Cerebellar cortex (tissue), 1 donor: ENCODE results near the gene DUSP6.
"Not testable (repeated sequence)": the region's sequence is repeated elsewhere in the genome, so short reads cannot be mapped to it uniquely, and the experiment has no call there.

Source experiments
- DNase-seq: peaks from one replicate; pipeline ENCODE4 v3.0.0-alpha.2; 2015; ENCODE audit warnings: low spot score

DUSP6 gene

DNA sequence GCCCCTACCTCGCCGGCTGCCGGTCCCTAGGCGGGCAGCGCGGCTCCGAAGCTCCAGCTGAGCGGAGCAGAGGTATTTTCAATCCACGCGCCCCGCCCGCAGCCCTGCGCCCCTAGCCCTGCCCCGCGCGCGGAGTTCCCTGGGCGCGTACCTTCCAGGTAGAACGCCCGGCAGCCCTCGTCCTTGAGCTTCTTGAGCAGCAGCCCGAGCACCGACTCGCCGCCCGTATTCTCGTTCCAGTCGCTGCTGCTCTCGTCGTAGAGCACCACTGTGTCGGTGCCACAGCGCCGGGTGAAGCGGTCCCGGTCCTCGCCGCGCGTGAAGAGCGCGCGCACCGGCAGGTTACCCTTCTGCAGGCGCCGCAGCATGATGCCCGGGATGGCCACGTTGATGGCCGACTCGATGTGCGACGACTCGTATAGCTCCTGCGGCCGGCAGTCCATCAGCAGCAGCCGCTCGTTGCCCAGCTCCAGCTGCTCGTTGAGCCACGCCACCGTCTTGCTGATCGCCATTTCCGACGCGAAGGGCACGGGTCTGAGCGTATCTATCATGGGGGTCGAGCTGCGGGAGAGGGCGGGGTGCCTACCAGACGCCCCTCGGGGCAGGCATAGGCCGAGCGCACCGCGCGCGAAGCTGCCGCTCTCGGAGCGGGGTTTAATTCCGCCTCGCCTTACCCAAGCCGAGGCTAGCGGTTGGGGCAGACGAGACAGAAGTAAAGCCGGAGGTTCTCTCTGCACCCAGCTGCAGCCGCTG lies 636 bp downstream of the DUSP6 start:
- no peak for DNase-seq

DNA sequence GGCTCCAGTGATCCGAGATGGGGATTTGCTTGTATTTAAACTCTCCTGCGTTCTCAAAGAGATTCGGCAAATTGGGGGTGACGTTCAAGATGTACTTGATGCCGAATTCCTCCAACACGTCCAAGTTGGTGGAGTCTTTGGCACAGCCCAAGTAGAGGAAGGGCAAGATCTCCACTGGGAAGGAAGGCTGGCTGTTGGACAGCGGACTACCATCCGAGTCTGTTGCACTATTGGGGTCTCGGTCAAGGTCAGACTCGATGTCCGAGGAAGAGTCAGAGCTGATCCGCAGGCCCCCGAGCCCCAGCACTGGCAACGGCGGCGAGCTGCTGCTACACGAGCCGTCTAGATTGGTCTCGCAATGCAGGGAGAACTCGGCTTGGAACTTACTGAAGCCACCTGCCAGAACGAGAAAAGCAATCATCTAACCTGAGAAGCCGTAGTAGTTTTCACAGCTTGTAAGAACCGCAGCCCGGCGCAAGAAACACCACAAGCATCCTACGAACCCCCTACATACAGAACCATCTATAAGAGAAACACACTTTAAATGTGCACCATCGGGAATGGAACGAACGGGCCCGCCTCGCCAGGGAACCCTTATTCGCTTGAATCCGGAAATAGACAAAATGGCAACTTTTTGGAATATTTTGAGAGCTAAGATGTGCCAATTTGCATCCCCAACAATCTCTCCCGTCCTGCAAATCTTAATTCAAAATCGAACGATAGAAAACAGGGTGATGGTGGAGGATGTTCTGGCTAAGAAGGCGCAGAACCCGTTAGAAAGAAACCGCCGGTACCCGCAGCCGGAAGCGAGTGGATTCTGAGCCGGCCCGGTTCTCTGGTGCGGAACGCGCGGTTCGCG lies 1.4 kb downstream of the DUSP6 start:
- DNase-seq: no peak

- DNase-seq: no peak
Measured at GRCh38 chr12:89350260-89350629, 2.1 kb downstream of the DUSP6 start.

DNA sequence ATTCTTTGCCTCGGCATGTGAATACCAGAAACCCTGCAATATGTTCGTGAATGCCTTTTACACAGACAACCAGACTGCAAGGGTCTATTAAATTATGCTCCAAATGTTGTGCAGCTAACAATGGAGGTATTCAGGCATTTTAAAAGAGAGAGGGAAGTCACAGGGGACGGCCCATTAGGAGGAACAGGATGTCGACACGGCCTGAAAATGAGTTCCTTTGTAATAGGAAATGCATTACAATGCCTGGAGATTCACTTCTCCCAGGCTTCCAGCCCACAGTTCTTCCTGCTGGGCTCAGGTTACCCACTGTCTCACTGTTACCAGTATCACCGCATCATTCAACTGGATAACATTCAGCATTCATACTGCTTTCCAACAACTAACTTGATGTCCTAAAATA lies 2.5 kb downstream of the DUSP6 start:
- DNase-seq: no peak

GRCh38 chr12:89348894-89349699 lies 3.2 kb downstream of the DUSP6 start:
- DNase-seq: no peak

- no peak for DNase-seq
Measured at GRCh38 chr12:89347325-89347829, 4.9 kb downstream of the DUSP6 start.

GRCh38 chr12:89346741-89347324 lies 5.5 kb downstream of the DUSP6 start:
- DNase-seq: peak; percentile 62

- DNase-seq: peak; percentile 68
Measured at GRCh38 chr12:89345830-89346740, 6.2 kb downstream of the DUSP6 start.

DNA sequence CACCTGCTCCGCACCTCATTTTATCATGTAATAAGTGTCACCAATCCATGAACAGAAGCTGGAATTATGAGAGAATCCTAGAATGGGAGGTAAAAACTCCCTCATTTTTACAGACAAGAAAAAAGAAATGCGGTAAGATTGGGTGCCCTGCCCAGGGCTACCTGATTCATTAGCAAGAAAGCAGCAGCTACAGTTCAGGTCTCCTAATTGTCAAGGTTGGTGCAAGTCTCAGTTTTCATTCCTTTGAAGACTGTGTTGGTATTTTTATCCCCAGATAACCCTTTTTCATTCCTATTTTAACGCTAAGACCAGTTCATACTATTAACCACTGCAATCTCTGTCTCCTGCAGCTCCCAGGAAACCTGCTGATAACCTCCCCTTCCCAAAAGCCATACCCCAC lies 6.9 kb downstream of the DUSP6 start:
- DNase-seq: no peak

DNA sequence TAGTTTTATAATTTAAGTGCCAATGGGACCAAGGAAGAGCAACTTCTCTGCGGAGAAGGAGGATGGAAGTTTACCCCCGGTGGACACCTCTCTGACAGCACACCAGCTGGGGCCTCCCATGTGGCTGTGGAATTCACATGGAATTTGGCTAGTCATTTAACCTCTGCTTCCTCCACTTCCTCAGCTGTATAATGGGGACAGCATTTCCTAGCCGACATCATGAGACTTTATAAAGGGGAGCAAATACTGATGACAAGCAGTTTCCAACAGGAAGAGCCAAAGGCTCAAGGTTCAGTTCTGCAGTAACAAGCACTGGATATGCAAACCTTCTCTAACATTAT lies 7.5 kb downstream of the DUSP6 start:
- no peak for DNase-seq

DNA sequence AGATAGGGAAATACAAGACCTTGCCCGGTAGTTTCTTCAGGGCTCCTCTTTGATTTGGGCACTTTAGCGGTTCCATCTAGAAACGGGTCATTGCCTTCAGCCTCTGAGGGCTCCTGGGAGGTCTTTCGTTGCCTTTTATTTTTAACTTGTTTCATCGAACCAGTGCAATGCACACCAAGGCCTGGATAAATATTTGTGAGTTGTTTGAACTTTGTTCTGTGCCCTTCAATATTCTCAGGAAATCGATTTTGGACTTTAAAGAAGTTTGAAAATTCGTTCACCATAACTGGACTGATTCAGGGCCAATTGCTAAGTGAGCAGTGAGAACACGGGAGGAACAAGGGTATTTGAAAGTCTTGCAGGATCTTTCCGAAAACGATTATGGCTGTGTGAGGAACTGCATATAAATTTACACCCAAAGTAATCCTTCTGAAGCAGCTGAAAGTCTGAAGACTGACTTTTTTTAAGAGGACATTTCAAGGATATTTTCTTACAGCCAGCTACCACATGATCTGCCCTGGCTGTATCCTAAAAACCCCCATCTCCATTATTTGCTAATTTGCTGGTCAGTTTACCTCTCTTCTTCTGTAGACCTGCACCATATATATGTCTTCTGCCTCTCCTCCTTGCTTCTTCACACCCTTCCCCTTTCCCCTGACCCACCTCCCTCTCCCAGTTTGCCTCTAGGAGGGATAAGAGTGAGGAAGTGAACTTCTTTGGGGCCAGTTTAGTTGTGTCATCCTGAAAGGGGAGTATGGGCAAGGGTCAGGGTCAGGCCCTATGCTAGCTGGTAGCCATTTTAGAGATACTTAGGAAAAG lies 8.0 kb downstream of the DUSP6 start:
- DNase-seq: no peak

DNA sequence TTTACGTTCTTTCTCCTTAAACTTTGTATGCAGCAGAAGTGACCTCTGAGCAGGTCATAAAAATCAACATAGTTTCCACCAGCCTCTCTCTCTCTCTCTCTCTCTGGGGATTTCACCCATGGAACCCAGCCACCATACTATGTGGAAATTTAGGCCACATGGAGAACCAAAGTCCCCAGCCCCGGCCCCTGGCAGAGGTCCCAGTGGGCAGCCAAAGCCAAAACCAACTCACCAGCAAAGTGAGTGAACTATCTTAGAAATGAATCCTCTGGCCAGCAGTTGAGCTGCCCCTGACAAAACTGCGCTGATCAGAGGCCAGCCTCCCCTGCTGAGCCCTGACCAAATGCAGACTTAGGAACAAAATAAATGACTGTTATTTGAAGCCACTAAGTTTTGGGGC lies 9.2 kb downstream of the DUSP6 start:
- DNase-seq: no peak

DNA sequence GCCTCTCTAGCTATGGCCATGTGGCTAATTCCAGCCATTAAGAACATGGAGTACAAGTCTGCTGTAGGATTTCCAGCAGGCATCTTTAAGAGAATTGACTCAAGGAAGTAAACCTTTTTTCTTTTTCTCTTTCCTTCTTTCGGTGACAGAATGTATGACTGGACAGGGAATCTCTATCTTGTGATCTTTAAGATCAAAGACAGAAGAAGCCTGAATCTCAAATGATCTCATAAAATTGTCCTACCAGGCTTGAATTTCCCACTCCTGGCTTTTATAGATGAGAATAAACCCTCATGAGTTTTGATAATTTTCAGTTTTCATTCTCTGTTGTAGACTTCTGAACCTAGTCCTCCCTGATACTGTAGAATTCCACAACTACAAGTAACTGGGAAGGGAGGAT lies 11.4 kb downstream of the DUSP6 start:
- no peak for DNase-seq

- DNase-seq: no peak
Measured at GRCh38 chr12:89339526-89339925, 12.8 kb downstream of the DUSP6 start.

- DNase-seq: not testable (repeated sequence)
Measured at GRCh38 chr12:89337136-89337535, 15.2 kb downstream of the DUSP6 start.

GRCh38 chr12:89335452-89336244 lies 16.7 kb downstream of the DUSP6 start:
- no peak for DNase-seq

GRCh38 chr12:89334548-89335169 lies 17.6 kb downstream of the DUSP6 start:
- no peak for DNase-seq

DNA sequence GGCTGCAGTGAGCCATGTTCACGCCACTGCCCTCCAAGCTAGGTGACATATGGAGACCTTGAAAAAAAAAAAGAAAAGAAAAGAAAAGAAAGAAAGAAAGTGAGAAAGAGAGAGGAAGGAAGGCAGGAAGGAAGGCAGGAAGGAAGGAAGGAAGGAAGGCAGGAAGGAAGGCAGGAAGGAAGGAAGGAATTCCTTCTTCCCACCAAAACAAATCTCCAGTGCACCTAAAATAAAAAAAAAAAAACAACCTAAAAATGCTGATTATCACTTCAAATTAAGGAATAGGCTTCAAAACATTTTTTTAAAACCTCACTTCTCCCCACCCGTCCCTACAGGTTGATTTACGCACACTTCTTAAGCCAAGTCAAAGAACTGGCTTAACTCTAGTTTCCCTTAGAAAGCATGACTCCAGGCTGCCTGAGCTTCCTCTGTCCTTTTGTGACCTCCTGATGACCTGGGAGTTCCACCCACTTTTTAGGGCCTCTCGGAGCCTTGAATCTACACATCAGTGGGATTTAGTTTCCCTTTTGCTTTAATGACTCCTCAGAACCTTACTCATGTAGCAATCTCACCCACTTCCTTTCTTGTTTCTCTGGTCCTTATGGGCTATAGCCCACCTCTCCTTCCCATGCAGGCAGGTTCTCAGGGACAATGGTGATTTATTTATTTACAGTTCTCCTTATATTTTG lies 18.6 kb downstream of the DUSP6 start:
- DNase-seq: no peak
